TTC549 (cell line): ENCODE measurements around the gene DCPS.
"Not testable (repeated sequence)": the region's sequence is repeated elsewhere in the genome, so short reads cannot be mapped to it uniquely, and the experiment has no call there.

Experiments used
- FAIRE-seq: peaks from 2 replicates; lab custom pipeline; 2012; peaks lifted over from hg19 to GRCh38; lab: Jason Lieb, UNC

The DCPS gene

GRCh38 chr11:126288237-126288636 is 15.6 kb upstream of the DCPS start:
- FAIRE-seq = no peak

- FAIRE-seq = no peak
Measured at GRCh38 chr11:126290887-126291286, 13.0 kb upstream of the DCPS start.

GRCh38 chr11:126293726-126294125 is 10.1 kb upstream of the DCPS start:
- FAIRE-seq = no peak

GRCh38 chr11:126297004-126297403 is 6.9 kb upstream of the DCPS start:
- FAIRE-seq = no peak

- FAIRE-seq = no peak
Measured at GRCh38 chr11:126304457-126305075, 706 bp downstream of the DCPS start.

GRCh38 chr11:126305699-126306098 is 1.8 kb downstream of the DCPS start:
- FAIRE-seq = no peak

GRCh38 chr11:126307706-126308105 is 3.8 kb downstream of the DCPS start:
- FAIRE-seq = no peak

GRCh38 chr11:126308271-126308671 is 4.4 kb downstream of the DCPS start:
- FAIRE-seq = no peak

GRCh38 chr11:126308771-126309170 is 4.9 kb downstream of the DCPS start:
- FAIRE-seq = not testable (repeated sequence)

GRCh38 chr11:126310200-126310991 is 6.5 kb downstream of the DCPS start:
- no peak for FAIRE-seq

GRCh38 chr11:126310992-126311310 is 7.1 kb downstream of the DCPS start:
- no peak for FAIRE-seq

GRCh38 chr11:126311401-126312291 is 7.8 kb downstream of the DCPS start:
- FAIRE-seq = no peak

- FAIRE-seq = no peak
Measured at GRCh38 chr11:126312961-126313360, 9.1 kb downstream of the DCPS start.

- no peak for FAIRE-seq
Measured at GRCh38 chr11:126313826-126314225, 10.0 kb downstream of the DCPS start.

- FAIRE-seq = no peak
Measured at GRCh38 chr11:126317432-126317755, 13.5 kb downstream of the DCPS start.

GRCh38 chr11:126317756-126318573 is 14.1 kb downstream of the DCPS start:
- FAIRE-seq = no peak

- FAIRE-seq = no peak
Measured at GRCh38 chr11:126318574-126319373, 14.9 kb downstream of the DCPS start.

- no peak for FAIRE-seq
Measured at GRCh38 chr11:126319374-126319740, 15.5 kb downstream of the DCPS start.

- FAIRE-seq = no peak
Measured at GRCh38 chr11:126322996-126323395, 19.1 kb downstream of the DCPS start.

GRCh38 chr11:126327281-126328000 is 23.6 kb downstream of the DCPS start:
- no peak for FAIRE-seq

GRCh38 chr11:126328001-126328390 is 24.1 kb downstream of the DCPS start:
- FAIRE-seq = no peak
